Measurements from ENCODE around the gene RAPSN. TPM values are rescaled to one million over a fixed set of nuclear protein-coding genes. Genes with fewer than 3 reads are reported as not detected.

The RAPSN gene
- total and polyA plus RNA-seq, 2 experiments from 2014 or later: 0.17 to 0.23 TPM

DNA sequence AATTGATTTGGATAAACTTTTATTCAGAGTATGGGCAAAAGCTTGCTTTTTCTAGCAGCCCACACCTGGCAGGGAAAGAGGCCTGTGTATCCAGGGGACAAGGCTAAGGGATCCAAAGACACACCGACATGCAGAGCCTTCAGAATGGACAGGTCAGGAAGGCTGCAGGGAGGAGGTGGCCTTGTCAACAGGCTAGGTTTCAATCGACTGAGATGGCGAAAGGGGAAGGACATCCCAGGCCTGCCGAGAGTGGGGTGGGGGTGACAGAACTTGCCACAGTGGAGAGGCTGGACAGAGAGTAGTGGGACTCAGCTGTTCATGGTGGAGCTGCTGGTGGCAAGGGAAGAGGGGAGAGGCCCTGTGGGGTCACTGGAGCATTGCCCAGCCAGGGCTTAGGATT is 45.8 kb downstream of the RAPSN start:
- H3K4me3 Mint-ChIP-seq: no peak overlapping the region
- H3K79me2 ChIP-seq (replicated peaks; ENCODE audit: insufficient read depth): no peaks in the 10 kb centered on the region
- no peaks in the 10 kb centered on the region for H3K9me3 Mint-ChIP-seq
- H3K27me3 Mint-ChIP-seq (ENCODE audit: insufficient read depth, low read depth, poor library complexity): peaks cover 14% of the 10 kb centered on the region
- no peak overlapping the region for H3K27ac Mint-ChIP-seq
- no peak overlapping the region for H3K4me2 ChIP-seq
- no peaks in the 10 kb centered on the region for H3K27me3 ChIP-seq (ENCODE audit: insufficient read depth)
- TF ChIP-seq, protein P1, sequence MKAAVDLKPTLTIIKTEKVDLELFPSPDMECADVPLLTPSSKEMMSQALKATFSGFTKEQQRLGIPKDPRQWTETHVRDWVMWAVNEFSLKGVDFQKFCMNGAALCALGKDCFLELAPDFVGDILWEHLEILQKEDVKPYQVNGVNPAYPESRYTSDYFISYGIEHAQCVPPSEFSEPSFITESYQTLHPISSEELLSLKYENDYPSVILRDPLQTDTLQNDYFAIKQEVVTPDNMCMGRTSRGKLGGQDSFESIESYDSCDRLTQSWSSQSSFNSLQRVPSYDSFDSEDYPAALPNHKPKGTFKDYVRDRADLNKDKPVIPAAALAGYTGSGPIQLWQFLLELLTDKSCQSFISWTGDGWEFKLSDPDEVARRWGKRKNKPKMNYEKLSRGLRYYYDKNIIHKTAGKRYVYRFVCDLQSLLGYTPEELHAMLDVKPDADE (IDR thresholded peaks at IDR 0.05): no peak
- TF ChIP-seq, protein P2, sequence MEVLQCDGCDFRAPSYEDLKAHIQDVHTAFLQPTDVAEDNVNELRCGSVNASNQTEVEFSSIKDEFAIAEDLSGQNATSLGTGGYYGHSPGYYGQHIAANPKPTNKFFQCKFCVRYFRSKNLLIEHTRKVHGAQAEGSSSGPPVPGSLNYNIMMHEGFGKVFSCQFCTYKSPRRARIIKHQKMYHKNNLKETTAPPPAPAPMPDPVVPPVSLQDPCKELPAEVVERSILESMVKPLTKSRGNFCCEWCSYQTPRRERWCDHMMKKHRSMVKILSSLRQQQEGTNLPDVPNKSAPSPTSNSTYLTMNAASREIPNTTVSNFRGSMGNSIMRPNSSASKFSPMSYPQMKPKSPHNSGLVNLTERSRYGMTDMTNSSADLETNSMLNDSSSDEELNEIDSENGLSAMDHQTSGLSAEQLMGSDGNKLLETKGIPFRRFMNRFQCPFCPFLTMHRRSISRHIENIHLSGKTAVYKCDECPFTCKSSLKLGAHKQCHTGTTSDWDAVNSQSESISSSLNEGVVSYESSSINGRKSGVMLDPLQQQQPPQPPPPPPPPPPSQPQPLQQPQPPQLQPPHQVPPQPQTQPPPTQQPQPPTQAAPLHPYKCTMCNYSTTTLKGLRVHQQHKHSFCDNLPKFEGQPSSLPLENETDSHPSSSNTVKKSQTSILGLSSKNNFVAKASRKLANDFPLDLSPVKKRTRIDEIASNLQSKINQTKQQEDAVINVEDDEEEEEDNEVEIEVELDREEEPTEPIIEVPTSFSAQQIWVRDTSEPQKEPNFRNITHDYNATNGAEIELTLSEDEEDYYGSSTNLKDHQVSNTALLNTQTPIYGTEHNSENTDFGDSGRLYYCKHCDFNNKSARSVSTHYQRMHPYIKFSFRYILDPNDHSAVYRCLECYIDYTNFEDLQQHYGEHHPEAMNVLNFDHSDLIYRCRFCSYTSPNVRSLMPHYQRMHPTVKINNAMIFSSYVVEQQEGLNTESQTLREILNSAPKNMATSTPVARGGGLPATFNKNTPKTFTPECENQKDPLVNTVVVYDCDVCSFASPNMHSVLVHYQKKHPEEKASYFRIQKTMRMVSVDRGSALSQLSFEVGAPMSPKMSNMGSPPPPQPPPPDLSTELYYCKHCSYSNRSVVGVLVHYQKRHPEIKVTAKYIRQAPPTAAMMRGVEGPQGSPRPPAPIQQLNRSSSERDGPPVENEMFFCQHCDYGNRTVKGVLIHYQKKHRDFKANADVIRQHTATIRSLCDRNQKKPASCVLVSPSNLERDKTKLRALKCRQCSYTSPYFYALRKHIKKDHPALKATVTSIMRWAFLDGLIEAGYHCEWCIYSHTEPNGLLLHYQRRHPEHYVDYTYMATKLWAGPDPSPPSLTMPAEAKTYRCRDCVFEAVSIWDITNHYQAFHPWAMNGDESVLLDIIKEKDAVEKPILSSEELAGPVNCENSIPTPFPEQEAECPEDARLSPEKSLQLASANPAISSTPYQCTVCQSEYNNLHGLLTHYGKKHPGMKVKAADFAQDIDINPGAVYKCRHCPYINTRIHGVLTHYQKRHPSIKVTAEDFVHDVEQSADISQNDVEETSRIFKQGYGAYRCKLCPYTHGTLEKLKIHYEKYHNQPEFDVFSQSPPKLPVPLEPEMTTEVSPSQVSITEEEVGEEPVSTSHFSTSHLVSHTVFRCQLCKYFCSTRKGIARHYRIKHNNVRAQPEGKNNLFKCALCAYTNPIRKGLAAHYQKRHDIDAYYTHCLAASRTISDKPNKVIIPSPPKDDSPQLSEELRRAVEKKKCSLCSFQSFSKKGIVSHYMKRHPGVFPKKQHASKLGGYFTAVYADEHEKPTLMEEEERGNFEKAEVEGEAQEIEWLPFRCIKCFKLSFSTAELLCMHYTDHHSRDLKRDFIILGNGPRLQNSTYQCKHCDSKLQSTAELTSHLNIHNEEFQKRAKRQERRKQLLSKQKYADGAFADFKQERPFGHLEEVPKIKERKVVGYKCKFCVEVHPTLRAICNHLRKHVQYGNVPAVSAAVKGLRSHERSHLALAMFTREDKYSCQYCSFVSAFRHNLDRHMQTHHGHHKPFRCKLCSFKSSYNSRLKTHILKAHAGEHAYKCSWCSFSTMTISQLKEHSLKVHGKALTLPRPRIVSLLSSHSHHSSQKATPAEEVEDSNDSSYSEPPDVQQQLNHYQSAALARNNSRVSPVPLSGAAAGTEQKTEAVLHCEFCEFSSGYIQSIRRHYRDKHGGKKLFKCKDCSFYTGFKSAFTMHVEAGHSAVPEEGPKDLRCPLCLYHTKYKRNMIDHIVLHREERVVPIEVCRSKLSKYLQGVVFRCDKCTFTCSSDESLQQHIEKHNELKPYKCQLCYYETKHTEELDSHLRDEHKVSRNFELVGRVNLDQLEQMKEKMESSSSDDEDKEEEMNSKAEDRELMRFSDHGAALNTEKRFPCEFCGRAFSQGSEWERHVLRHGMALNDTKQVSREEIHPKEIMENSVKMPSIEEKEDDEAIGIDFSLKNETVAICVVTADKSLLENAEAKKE (CRISPR knock-in tag; IDR thresholded peaks at IDR 0.05): no peak
- no peak for TF ChIP-seq ZNF114 (CRISPR knock-in tag; IDR thresholded peaks at IDR 0.05)
- TF ChIP-seq, protein P3, sequence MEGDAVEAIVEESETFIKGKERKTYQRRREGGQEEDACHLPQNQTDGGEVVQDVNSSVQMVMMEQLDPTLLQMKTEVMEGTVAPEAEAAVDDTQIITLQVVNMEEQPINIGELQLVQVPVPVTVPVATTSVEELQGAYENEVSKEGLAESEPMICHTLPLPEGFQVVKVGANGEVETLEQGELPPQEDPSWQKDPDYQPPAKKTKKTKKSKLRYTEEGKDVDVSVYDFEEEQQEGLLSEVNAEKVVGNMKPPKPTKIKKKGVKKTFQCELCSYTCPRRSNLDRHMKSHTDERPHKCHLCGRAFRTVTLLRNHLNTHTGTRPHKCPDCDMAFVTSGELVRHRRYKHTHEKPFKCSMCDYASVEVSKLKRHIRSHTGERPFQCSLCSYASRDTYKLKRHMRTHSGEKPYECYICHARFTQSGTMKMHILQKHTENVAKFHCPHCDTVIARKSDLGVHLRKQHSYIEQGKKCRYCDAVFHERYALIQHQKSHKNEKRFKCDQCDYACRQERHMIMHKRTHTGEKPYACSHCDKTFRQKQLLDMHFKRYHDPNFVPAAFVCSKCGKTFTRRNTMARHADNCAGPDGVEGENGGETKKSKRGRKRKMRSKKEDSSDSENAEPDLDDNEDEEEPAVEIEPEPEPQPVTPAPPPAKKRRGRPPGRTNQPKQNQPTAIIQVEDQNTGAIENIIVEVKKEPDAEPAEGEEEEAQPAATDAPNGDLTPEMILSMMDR (conservative IDR thresholded peaks at IDR 0.05; ENCODE audit: low read depth in 2 of 2): no peak
- TF ChIP-seq NANOG (IDR thresholded peaks at IDR 0.05; ENCODE audit: borderline replicate concordance): no peak
- TF ChIP-seq, protein P4, sequence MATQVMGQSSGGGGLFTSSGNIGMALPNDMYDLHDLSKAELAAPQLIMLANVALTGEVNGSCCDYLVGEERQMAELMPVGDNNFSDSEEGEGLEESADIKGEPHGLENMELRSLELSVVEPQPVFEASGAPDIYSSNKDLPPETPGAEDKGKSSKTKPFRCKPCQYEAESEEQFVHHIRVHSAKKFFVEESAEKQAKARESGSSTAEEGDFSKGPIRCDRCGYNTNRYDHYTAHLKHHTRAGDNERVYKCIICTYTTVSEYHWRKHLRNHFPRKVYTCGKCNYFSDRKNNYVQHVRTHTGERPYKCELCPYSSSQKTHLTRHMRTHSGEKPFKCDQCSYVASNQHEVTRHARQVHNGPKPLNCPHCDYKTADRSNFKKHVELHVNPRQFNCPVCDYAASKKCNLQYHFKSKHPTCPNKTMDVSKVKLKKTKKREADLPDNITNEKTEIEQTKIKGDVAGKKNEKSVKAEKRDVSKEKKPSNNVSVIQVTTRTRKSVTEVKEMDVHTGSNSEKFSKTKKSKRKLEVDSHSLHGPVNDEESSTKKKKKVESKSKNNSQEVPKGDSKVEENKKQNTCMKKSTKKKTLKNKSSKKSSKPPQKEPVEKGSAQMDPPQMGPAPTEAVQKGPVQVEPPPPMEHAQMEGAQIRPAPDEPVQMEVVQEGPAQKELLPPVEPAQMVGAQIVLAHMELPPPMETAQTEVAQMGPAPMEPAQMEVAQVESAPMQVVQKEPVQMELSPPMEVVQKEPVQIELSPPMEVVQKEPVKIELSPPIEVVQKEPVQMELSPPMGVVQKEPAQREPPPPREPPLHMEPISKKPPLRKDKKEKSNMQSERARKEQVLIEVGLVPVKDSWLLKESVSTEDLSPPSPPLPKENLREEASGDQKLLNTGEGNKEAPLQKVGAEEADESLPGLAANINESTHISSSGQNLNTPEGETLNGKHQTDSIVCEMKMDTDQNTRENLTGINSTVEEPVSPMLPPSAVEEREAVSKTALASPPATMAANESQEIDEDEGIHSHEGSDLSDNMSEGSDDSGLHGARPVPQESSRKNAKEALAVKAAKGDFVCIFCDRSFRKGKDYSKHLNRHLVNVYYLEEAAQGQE (IDR thresholded peaks at IDR 0.05; ENCODE audit: unreplicated experiment): no peak
- no peak for TF ChIP-seq EZH2phosphoT487 (IDR thresholded peaks at IDR 0.05; ENCODE audit: unreplicated experiment)
- TF ChIP-seq POLR2AphosphoS5 (IDR thresholded peaks at IDR 0.05; ENCODE audit: low read depth): no peak
- TF ChIP-seq EZH2 (IDR thresholded peaks at IDR 0.05; ENCODE audit: low read depth, unreplicated experiment): no peak
- TF ChIP-seq STAT1 (IDR thresholded peaks at IDR 0.05; ENCODE audit: unreplicated experiment): no peak
- TF ChIP-seq CREB1 (CRISPR knock-in tag; IDR thresholded peaks at IDR 0.05; ENCODE audit: low read depth): no peak
- no peak for TF ChIP-seq JUNB (IDR thresholded peaks at IDR 0.05; ENCODE audit: unreplicated experiment)
- no peak for TF ChIP-seq ZNF331 (CRISPR knock-in tag; IDR thresholded peaks at IDR 0.05; ENCODE audit: low read depth)
- no peaks in the 10 kb centered on the region for H3K36me3 ChIP-seq (ENCODE audit: insufficient read depth)
- peak overlapping the region; percentile 78 for H2AFZ ChIP-seq
- no peaks in the 10 kb centered on the region for H4K20me1 ChIP-seq (replicated peaks; ENCODE audit: insufficient read depth)
- H3K27ac ChIP-seq (ENCODE audit: low read depth): no peak overlapping the region
- H3K36me3 Mint-ChIP-seq (ENCODE audit: low read depth): no peaks in the 10 kb centered on the region
- ATAC-seq (no peak), DNase-seq (ENCODE audit: low spot score) (no peak)
- peaks cover 28% of the 10 kb centered on the region for H3K4me1 ChIP-seq (ENCODE audit: insufficient read depth)
- peaks cover 40% of the 10 kb centered on the region for H3K4me1 Mint-ChIP-seq
- H3K9me2 ChIP-seq (ENCODE audit: insufficient read depth): no peaks in the 10 kb centered on the region
- peaks cover 32% of the 10 kb centered on the region for H3F3A ChIP-seq (replicated peaks; ENCODE audit: low read depth)
- no peak overlapping the region for H3K4me3 ChIP-seq
